GM19240 (cell line): ENCODE results near the gene BICDL2.
"Not testable (repeated sequence)": the region's sequence is repeated elsewhere in the genome, so short reads cannot be mapped to it uniquely, and the experiment has no call there.

ENCODE experiments used
- DNase-seq: peaks from one replicate; pipeline ENCODE4 v3.0.0; 2011; ENCODE audit warnings: low spot score; ENCODE audit not compliant: insufficient read length

Gene BICDL2, protein sequence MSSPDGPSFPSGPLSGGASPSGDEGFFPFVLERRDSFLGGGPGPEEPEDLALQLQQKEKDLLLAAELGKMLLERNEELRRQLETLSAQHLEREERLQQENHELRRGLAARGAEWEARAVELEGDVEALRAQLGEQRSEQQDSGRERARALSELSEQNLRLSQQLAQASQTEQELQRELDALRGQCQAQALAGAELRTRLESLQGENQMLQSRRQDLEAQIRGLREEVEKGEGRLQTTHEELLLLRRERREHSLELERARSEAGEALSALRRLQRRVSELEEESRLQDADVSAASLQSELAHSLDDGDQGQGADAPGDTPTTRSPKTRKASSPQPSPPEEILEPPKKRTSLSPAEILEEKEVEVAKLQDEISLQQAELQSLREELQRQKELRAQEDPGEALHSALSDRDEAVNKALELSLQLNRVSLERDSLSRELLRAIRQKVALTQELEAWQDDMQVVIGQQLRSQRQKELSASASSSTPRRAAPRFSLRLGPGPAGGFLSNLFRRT

DNA sequence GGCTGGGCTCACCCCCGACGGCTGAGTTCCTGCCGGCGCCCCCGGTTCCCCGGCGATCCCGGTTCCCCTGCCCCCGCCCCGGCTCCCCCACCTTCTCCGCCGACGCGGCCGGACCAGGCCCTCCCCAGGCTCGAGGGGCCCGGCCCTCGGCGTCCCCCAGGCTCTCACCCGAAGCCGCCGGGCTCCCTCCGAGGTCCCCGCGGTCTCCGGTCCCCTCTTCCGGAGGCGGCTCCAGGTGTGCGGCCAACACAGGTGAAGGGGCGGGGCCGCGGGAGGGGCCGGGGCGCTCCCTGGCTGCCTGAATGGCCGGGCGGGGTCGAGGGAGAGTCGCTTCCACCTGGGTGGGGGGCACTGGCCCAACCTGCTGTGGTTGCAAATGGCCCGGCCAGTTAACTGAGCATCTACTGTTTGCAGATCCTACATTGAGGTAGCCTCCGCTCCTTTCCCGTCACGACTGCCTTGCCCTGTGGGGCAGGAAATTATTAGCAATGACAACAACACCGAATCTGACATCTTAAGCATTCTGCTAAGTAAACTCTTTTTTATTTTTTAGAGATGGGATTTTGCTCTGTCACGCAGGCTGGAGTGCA is at the start of gene BICDL2:
BICDL2 (minus strand) TSS at position 219 of the 590 bp plus-strand sequence. CDS start 1,448 bp downstream, outside the sequence.
- no peak for DNase-seq

GRCh38 chr16:3085868-3086595 is 49.3 kb upstream of the BICDL2 start:
- DNase-seq: no peak

- DNase-seq: no peak
These were observed 48.4 kb upstream of the BICDL2 start for GRCh38 chr16:3084969-3085670.

GRCh38 chr16:3084491-3084890 is 47.7 kb upstream of the BICDL2 start:
- no peak for DNase-seq

- DNase-seq: not testable (repeated sequence)
These were observed 46.7 kb upstream of the BICDL2 start for GRCh38 chr16:3083408-3083807.

DNA sequence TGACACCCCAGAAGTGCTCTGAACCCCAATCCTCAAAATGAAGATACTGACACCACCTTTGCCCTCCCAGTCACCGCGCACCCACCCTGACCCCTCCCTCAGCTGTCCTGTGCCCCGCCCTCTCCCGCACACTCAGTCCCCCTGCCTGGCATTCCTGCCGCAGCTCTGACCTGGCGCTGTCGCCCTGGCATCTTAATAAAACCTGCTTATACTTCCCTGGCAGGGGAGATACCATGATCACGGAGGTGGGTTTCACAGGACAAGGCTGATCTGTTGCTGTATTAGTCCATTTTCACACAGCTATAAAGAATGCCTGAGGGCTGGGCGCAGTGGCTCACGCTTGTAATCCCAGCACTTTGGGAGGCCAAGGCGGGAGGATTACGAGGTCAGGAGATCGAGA is 45.2 kb upstream of the BICDL2 start:
- not testable (repeated sequence) for DNase-seq

- DNase-seq: no peak
These were observed 43.3 kb upstream of the BICDL2 start for GRCh38 chr16:3080024-3080423.

GRCh38 chr16:3076577-3076976 is 39.8 kb upstream of the BICDL2 start:
- no peak for DNase-seq

GRCh38 chr16:3075946-3076345 is 39.2 kb upstream of the BICDL2 start:
- not testable (repeated sequence) for DNase-seq

DNA sequence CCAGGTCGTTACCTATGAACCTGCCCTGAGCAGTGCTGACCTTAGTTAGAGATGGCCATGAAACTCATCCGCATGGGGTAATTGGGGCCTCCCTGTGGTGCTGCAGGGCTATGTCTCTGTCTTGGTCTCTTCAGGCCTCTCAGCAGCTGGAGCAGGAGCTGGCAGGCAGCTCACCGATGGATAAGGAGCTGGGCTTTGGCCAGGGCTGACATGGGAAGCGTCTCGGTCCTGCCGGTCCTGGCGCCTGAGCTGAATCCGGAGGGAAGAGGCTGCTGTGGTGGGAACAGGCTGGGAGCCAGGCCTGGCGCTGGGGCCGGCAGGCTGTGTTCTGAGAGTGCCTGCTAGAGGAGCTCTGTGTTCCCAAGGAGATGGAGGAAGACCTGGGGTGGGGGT is 38.8 kb upstream of the BICDL2 start:
- no peak for DNase-seq

DNA sequence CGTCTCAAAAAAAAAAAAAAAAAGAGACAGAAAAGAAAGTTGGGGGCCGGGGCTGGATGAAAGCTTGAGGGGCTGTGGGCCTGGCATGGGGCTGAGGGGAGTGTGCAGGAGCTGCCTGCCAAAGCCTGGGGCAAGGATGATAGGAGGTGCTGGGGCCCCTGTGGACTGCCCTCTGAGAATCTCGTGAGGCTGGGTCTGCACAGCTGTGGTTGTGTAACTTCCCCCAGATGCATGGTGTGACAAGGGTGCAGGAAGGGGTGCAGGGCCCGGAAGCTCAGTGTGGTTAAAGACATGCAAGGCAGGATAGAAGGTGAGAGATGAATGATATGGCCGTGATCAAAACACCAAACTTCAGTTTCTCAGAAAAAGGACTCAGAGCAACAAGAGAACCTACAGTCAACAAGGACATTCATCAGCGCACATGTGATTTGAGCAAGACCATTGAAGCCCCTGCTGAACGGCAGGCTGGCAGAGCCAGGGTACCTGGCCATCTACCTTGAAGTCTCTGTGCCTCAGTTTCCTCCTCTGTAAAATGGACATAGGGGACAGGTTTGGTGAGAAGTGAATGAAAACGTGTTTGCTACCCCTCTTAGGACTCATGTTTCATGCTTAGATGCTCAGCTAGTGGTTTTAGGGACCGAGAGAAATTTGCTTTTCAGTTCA is 38.2 kb upstream of the BICDL2 start:
- DNase-seq: peak; percentile 79

DNA sequence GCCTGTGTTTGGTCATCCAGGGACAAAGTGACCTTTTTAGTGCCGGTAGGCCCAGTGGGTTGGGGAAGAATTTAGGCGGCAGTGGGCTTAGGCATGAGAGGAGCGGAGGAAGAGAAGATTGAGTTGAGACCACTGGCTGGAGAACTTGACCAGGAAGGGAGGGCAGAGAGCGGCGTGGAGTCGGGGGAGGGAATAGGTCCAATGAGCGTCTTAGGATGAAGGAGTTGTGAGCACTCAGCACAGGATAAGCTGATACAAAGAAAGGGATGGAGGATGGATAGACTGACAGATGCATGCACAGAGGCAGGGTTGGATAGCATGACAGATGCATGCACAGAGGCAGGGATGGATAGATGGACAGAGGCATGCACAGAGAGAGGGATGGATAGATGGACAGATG is 36.7 kb upstream of the BICDL2 start:
- DNase-seq: no peak

GRCh38 chr16:3072576-3073263 is 36.0 kb upstream of the BICDL2 start:
- DNase-seq: not testable (repeated sequence)

GRCh38 chr16:3072148-3072547 is 35.4 kb upstream of the BICDL2 start:
- DNase-seq: not testable (repeated sequence)

GRCh38 chr16:3071655-3072054 is 34.9 kb upstream of the BICDL2 start:
- DNase-seq: no peak

- DNase-seq: no peak
These were observed 33.9 kb upstream of the BICDL2 start for GRCh38 chr16:3070608-3071111.

DNA sequence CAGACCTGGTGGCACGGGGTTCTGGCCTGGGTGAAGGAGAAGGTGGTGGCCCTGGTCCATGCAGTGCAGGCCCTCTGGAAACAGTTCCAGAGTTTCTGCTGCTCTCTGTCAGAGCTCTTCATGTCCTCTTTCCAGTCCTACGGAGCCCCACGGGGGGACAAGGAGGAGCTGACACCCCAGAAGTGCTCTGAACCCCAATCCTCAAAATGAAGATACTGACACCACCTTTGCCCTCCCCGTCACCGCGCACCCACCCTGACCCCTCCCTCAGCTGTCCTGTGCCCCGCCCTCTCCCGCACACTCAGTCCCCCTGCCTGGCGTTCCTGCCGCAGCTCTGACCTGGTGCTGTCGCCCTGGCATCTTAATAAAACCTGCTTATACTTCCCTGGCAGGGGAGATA is 32.4 kb upstream of the BICDL2 start:
- DNase-seq: not testable (repeated sequence)

GRCh38 chr16:3068487-3068886 is 31.7 kb upstream of the BICDL2 start:
- no peak for DNase-seq

GRCh38 chr16:3066440-3066748 is 29.6 kb upstream of the BICDL2 start:
- DNase-seq: no peak

DNA sequence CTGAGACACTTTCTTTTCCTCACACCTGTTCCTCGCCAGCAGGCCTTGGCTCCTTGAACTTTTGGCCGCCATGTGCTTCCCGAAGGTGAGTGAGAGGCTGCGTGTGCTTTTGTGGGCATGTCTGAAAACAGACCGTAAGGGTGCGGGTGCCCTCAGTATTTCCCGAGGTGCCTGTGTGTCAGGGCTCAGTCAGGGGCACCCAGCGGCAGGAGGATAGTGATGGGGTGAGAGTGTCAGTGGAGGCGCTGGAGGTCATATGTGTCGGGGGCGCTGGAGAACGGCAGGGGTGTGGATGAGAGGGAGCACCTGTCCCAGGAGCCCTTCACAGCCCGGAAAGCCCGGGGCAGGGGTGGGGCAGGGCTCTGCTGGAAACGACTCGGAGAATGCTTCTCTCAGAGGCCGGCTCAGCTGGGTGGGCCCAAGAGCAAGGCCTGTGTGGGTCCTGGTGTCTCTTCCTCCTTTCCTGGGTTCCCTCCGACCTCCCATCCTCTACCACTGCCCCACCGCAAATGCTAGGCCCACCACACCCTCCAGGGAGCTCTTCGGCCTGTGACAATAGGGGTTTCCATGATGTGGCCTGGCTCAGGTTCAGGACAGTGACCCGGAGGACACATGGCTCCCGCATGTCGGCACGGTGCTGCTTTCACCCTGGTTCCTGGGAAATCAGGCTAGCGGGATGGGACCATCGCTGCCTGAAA is 29.1 kb upstream of the BICDL2 start:
- no peak for DNase-seq
